ENCODE measurements around the gene FECH.
"Not testable (repeated sequence)": the region's sequence is repeated elsewhere in the genome, so short reads cannot be mapped to it uniquely, and the experiment has no call there.

Gene FECH

DNA sequence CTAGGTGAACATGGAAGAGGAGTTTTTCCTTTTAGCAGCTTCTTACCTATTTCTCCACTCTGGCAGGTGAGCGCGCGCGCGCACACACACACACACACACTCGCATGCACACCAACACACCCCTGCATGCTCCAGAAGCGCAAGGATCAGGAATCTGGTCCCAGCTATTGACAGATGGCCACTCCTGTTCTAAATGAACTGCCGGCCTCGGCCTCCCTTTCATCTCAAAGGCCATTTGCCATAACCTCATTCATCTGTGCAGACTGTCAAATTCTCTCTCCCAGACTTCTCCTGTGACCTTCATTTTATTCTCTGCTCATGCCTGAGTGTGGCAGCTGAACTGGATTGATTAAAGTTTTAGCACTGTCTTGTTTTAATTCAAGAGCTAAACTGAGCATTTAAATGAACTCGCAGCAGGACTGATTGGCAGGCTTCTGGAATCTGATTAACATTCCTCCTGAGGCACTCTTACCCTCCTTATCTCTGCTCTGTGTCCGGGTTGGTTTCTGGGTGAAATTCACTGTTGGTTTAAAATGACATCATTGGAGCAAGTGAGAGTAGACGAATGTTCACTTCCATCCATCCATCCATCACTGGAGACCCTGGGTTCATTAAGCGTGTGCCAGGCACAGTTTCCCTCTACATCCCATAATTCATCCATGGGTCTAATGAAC is 58.8 kb downstream of the FECH start:
- DNase-seq (ENCODE audit: low read depth): no peak

DNA sequence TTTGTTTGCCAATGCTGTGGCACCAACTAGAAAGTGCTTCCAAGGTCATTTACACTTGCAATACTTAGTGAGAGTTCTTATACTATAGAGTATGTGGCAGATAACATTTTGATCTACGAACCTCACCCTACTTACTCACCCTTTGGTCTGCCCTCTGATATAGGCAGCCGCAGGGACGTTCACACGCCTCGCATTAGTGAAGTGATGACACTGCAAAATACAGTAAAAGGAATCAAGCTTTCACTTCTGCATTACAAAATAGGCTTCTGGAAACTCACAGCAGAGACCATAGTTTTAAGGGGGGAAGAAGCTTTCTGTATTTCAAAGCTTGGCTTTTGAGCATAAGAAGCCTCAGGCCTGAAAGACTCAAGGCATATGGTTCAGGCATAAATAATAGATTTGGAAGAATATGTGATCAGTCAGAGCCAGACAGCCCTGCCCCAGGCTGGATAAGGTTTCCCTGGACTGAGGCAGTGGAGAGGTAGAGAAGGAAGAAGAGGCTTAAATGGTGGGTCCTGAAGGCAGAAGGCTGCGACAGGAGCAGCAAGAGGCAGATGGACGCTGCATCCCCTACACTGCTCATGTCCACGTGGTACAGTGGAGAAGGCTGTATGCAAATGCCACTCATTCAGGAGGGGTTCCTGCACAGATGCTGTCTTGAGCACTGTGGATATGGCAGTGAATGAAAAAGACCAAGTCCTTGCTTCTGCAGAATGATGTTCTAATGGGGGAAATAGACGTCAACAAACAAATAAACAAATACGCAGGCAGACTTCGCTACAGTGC is 63.1 kb downstream of the FECH start:
- DNase-seq (ENCODE audit: low read depth): no peak

GRCh38 chr18:57522348-57522747 is 64.2 kb downstream of the FECH start:
- DNase-seq (ENCODE audit: low read depth): not testable (repeated sequence)

DNA sequence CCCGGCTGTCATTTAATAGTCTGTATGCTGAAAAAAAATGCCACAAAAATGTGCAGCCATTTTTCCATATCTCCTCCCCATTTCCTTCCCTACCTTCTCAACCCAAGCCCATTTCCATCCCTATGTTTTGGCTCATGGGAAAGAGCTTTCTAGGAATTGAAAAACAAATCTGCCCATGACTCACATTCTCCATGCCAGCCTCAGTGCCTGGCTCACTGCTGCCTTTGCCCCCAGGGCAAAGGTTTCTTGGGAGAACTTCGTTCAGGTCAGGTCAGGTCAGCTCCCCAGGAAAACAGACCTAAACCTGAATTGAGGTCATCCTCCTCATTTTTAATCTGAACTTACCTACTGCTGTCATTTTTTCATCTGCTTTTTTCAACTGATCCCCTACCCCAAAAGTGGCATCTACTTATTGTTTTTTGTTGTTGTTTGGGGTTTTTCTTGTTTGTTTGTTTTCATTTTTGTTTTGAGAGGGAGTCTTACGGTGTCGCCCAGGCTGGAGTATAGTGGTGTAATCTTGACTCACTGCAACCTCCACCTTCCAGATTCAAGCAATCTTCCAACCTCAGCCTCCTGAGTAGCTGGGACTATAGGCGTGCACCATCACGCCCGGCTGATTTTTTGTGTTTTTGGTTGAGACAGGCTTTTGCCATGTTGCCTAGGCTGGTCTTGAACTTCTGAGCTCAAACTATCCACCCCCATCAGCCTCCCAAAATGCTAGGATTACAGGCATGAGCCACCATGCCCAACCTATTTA is 66.7 kb downstream of the FECH start:
- no peak for DNase-seq (ENCODE audit: low read depth)

DNA sequence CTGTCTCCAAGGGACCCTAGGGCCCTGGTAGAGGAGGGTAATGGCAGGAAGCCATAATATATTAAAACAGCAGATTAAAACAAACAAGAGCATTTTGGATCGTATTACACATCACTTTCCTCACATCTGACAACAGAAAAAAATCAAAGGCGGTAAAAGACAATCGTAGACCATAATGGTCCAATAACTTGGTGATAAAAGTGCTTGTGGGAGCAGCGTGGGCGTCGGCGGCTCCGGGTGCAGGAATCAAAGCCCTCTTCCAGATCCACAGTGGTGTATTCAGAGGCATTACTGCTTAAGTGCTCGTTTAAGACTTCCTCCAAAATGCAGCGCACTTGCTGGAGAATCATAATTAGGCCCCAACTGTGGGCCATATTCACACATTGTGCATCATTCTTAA is 68.0 kb downstream of the FECH start:
- no peak for DNase-seq (ENCODE audit: low read depth)

DNA sequence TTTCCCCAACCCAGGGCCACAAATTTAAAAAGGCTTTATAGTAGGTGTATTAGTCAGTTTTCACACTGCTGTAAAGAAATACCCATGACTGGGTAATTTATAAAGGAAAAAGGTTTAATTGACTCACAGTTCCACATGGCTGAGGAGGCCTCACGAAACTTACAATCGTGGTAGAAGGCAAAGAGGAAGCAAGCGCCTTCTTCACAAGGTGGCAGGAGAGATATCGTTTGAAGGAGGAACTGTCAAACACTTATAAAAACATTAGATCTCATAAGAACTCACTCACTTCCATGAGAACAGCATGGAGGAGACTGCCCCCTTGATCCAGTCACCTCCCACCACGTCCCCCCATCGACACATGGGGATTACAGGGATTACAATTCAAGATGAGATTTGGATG is 70.4 kb downstream of the FECH start:
- DNase-seq (ENCODE audit: low read depth): no peak

GRCh38 chr18:57505231-57505630 is 81.3 kb downstream of the FECH start:
- no peak for DNase-seq (ENCODE audit: low read depth)

DNA sequence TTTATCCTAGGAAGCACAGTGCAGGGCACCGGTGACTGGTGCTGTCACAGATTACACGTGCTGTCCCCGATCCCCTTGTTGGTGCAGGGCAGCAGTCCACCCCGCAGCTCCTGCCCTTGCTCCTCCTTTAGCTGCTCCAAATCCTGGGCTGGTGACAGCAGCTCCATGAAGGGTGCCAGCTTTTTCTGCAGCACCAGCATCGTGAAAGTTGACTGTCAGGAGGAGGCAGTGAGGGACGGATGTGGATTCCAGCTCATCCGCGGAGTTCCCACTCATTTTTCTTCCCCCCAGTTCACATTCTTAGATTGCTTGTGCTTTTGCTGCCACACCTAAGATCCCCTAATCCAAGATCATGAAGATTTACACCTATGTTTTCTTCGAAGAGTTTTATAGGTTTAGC is 83.9 kb downstream of the FECH start:
- DNase-seq (ENCODE audit: low read depth): no peak

DNA sequence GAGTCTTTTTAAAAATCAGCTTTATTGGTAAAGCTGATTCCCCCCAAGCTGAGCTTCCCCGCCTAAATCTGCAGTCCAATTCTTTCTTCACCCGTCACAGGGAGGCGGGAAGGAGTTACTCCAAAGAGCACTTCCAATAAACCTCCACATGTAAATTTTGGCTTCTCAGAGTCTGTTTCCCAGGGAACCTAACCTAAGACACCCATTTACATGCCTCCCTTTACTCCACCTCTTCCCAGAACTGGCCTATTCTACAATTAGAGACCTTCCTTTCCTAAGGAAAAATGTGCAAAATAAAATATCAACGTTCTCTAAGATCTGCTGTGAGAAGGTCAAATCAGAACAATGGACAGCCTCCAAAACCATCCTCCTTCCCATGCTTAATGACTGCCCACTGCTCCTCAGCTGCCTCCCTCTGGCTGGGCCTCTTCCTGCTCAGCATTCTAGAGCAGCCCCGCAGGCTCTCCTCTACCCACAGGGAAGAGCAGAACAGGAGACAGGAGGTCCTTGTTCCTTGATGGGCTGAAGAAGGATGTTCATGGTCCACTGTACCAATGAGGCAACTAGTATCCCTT is 87.7 kb downstream of the FECH start:
- DNase-seq (ENCODE audit: low read depth): no peak
